ENCODE results near the gene GALNT2.
A peak's percentile ranks its signal among the peaks of the same experiment; 100 is the strongest.

Gene GALNT2

DNA sequence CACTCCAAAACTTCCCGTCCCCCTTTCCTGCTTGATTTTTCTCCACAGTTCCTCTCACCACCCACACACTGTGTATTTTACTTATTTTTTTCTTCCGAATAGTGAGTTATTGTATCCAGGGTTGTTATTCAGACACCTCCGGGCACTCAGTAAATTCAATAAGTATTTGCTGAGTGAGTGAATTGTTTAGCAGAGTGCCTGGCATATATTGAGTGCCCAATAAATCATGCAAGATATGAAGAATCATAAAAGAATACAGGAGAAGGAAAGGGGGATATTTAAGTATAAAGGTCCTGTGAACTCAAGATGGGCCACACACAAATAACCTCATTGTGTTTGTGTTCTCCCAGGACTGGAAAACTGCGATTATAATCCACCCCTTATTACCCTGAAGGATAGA is 139.9 kb downstream of the GALNT2 start:
- in situ Hi-C loops (cut with HindIII; ENCODE audit: low pct_ligation_motif_present, low pct_unique_long_range_greater_than_20kb, low sequenced_read_pairs): no loop called here
- no peak for DNase-seq

DNA sequence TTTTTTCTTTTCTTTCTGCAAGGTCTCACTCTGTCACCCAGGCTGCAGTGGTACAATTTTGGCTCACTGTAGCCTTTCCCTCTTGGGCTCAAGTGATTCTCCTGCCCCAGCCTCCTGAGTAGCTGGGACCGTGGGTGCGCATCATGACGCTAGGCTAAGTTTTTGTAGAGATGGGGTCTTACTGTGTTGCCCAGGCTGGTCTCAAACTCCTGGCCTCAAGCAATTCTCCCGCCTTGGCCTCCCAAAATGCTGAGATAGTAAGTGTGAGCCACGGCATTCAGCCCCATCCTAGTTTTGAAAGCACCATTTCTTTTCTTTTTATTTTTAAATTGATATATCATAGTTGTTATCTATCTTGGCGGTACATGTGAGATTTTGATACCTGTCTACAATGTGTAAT is 140.6 kb downstream of the GALNT2 start:
- in situ Hi-C loops (cut with HindIII; ENCODE audit: low pct_ligation_motif_present, low pct_unique_long_range_greater_than_20kb, low sequenced_read_pairs): no loop called here

DNA sequence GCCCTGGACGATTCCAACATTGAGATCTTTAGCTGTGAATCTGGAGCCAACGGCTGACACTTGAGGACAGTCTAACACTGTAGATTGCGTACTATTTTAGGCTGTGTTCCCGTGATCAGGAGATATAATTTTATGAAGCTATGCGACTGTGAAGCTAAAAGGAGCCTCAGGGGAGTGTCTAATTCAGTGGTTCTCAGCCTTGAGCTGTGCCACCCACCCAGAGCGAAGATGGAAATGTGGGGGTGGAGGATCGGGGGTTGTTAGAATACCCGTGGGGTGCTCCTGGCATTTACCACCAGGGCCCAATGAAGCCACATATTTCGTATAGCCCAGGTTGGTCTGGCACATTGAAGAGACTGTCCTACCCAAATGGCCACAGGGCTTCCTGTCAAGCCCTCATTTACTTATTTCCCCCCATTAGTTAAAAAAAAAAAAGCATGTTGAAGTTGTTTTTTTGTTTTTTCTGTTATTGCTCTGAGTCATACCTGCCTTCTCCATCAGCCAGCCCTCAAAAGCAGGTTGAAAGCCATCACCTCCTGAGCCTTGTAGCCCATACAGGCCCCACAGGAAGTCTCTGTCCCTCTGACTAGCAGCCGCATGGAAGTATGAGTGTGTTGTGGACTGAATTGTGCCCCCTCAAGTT is 141.7 kb downstream of the GALNT2 start:
- in situ Hi-C loops (cut with HindIII; ENCODE audit: low pct_ligation_motif_present, low pct_unique_long_range_greater_than_20kb, low sequenced_read_pairs): no loop called here
- no peak for DNase-seq

More for the DNA sequence above, 140.6 kb downstream of the GALNT2 start:
- DNase-seq: no peak

DNA sequence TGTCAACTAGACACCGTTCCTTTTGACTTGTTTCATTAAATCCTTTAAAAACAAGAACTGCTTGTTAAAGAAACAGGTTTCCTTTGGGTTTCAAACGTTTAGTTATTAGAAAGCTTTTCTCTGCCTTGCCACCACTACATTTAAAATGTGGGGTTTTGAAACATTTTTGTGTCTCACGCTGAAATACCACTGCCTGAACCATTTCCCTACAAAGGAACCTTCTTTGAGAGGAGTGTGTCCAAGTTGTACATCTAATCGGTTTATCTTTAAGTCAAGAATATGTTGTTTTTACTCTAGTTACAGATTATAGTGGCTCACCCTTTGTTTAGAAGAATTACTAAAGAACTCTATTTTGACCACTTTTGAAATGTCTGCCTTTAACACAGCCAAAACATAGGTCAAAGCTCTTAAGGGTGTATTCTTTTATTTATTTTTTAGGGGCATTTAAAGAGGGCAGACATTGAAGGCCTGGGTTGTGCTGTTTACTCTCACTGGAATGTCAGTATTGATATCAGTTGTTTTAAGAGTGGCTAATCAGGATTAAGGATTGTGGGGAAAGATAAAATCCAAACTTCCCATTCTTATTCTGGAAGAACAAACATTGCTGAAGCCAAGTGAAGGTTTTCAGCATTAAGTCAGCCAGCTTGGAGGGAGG is 143.4 kb downstream of the GALNT2 start:
- in situ Hi-C loops (cut with HindIII; ENCODE audit: low pct_ligation_motif_present, low pct_unique_long_range_greater_than_20kb, low sequenced_read_pairs): no loop called here
- no peak for DNase-seq

DNA sequence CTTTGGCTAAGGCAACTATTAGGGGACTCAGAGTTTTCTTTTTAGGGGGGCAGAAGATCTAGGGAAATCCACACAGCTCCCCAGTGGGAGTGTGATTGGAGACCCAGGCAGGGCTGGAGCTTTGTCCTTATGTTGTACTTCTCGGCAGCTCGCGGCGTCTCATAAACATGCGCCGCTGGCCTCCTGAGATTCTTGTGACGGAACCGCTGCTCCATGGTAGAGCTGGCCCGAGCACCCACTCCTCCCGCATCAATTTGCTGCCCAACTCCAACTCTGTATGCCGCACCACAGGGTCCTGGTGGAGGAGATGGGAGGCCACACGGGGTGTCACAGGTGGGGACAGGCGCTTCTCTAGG is 143.9 kb downstream of the GALNT2 start:
- no peak for DNase-seq
- in situ Hi-C loops (cut with HindIII; ENCODE audit: low pct_ligation_motif_present, low pct_unique_long_range_greater_than_20kb, low sequenced_read_pairs): no loop called here

DNA sequence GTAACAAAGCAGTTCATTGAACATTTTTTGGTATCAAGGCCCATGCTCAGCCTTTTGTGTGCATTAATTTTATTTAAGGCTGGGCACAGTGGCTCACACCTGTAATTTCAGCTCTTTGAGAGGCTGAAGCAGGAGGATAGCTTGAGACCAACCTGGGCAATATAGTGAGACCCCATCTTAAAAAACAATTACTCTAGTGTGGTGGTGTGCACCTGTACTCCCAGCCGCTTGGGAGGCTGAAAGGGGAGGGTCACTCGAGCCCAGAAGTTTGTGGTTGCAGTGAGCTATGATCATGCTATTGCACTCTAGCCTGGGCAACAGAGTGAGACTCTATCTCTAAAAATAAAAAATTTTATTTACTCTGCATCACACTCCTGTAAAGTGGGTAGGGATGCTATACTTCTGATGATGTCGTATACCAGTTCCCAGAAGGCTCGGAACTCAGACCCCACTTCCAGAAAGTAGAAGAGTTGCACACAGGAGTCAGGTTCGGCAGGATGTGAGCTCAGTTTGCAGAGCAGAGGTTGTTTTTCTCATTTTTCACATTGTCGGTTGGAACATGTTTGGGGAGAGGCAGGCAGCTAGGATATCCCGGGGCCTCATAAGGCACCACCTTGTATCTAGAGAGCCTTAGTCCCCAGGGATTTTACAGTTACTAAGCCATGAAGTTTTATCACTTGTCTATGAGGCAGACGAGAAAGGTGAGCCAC is 144.6 kb downstream of the GALNT2 start:
- in situ Hi-C loops (cut with HindIII; ENCODE audit: low pct_ligation_motif_present, low pct_unique_long_range_greater_than_20kb, low sequenced_read_pairs): no loop called here

DNA sequence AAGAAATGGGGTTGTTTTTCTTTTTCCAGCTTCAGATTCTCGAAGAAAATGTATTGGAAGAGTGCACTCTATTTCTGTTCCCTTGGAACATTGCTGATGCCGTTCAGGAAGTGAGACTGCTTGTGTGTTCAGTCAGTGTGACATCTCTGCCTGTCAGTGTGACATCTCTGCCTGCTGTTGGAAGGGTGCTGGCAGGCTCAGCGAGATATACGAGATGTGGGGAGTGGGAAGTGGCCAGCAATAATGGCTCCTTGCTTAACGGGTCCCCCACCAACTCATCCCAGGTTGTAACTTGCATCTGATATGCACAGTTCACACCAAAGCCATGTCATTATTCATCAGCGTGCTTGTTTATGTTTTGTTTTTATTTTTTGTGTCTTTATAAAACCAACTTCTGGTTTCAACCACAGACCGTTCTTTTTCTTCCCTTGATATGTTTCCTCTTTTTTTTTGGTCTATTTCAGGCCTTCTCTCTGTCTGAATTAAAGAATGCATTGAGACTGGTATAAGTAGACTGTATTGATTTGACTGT is 145.4 kb downstream of the GALNT2 start:
- in situ Hi-C loops (cut with HindIII; ENCODE audit: low pct_ligation_motif_present, low pct_unique_long_range_greater_than_20kb, low sequenced_read_pairs): no loop called here
- DNase-seq: no peak

More for the DNA sequence above, 144.6 kb downstream of the GALNT2 start:
- no peak for DNase-seq

DNA sequence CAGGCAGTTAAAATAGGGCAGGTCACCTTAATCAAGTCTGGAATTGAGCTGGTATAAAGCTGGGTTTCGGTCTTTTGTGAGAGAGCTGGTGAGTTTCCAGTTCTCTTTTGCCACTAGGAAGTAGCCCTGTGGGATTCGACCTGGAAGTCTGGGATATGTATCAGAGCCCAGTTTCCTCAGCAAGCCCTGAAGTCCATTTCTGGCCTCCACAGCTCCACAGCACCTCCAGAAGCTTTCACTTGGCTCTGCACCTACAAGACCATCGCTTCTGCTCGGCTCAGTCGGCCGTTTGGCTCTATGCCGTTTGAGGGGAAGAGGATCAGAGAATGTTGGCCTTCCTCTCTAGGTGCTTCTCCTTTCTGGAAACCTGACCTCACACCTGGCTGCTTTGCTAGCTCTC is 148.0 kb downstream of the GALNT2 start:
- in situ Hi-C loops (cut with HindIII; ENCODE audit: low pct_ligation_motif_present, low pct_unique_long_range_greater_than_20kb, low sequenced_read_pairs): no loop called here
- DNase-seq: peak; percentile 5

DNA sequence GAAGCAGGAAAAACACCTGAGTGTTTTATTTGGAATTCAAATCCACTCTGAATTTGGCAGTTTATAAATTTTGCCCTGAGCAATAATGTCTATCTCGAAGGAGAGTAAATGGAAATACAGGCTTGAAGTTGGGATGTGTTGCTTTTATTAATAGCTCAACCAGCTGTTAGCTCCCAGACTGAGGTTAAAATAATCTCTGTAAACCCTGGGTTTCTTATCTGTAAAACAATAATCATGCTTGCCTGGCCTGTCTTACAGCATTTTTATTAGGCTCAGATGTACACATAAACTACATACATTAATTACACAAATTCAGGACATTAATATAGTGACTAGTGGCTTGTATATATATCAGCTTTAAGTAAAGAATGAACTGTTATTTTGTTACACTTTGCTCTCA is 148.5 kb downstream of the GALNT2 start:
- DNase-seq: no peak
- in situ Hi-C loops (cut with HindIII; ENCODE audit: low pct_ligation_motif_present, low pct_unique_long_range_greater_than_20kb, low sequenced_read_pairs): no loop called here

DNA sequence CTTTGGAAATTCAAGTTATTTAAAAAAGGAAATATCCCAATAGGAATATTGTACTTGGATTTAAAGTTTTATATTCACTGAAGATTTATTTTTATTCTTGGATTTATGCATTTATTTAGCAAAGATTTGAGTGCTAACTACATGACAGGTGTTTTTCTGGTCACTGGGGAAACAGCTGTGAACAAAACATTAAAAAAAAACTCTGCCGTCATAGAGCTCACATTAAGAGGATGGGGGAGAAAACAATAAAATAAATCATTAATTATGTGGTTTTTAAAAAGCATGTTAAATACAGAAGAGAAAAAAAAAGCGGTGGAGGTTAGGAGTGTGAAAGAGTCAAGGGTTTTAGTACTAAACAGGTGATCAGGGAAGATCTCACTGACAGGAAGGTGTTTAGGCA is 149.9 kb downstream of the GALNT2 start:
- in situ Hi-C loops (cut with HindIII; ENCODE audit: low pct_ligation_motif_present, low pct_unique_long_range_greater_than_20kb, low sequenced_read_pairs): no loop called here

DNA sequence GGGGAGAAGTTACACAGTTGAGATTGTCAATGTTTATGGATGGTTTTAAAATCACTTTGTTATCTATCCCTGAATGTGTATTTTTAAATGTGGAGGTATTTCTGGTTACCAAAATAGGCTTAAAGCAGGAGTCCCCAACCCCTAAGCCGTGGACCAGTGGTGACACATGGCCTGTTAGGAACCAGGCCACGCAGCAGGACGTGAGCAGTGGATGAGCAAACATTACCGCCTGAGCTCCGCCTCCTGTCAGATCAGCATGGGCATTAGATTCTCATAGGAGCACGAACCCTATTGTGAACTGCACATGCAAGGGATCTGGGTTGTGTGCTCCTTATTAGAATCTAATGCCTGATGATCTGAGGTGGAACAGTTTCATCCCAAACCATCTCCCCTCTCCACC is 151.6 kb downstream of the GALNT2 start:
- DNase-seq: no peak
- in situ Hi-C loops (cut with HindIII; ENCODE audit: low pct_ligation_motif_present, low pct_unique_long_range_greater_than_20kb, low sequenced_read_pairs): no loop called here

More for the DNA sequence above, 149.9 kb downstream of the GALNT2 start:
- no peak for DNase-seq

DNA sequence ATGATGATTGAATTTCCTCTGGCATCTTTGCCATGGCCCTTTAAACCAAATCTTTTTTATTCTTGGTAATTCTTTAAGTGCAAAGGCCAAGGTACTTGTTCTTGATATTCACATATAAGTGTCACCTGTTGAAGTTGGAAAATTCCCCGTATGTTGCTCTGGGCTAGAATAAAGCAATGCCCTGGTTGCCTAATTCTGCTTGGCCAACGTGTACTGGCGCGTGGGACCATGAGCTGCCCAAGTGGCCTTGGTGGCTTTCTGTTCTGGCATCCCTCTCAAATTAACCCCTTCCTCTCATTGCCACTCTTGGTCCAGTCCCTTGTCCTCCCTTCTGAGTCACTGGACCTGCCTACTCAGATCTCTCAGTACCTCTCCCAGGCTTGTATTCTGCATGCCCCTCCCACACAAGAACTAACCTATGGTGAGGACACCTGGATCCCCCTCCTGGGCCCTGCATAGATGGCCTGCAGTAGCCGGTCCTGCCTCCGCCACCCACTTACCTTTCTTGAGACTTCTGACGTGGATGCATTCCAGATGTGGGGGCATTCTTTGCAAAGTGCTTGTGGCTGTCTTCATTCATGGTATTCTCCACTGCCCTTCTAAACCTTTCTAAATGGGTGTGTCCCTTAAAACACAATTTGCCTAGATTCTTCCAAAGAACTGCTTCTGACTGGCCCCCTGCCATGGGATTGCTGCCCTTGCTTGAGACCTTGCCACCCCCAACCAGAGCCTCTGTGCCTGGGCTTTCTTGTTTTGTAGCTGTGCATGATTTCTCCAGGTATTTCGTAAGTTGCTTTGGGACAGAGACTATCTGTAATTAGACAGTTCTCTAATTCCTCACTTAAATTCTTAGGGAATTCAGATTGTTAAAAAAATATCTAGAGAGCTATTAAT is 152.4 kb downstream of the GALNT2 start:
- no peak for DNase-seq
- in situ Hi-C loops (cut with HindIII; ENCODE audit: low pct_ligation_motif_present, low pct_unique_long_range_greater_than_20kb, low sequenced_read_pairs): no loop called here

DNA sequence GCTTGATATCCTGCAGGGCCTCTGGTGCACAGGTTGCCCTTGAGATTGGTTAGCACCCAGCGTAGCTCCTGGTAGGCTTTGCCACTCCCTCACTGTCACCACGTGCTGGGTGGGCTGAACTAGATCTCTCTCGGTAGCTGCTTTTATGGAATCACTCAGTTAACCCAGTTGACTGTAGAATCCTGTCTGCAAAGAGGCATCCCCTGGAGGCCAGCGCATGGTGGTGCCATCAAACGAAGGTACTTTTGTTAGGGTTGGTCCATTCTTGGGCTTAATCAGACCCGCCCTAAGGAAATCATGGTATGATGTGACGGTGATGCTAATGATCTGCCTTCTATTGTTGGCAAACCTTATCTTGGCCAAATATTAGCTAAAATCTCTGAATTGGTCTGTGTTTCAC is 153.4 kb downstream of the GALNT2 start:
- in situ Hi-C loops (cut with HindIII; ENCODE audit: low pct_ligation_motif_present, low pct_unique_long_range_greater_than_20kb, low sequenced_read_pairs): no loop called here
- no peak for DNase-seq

DNA sequence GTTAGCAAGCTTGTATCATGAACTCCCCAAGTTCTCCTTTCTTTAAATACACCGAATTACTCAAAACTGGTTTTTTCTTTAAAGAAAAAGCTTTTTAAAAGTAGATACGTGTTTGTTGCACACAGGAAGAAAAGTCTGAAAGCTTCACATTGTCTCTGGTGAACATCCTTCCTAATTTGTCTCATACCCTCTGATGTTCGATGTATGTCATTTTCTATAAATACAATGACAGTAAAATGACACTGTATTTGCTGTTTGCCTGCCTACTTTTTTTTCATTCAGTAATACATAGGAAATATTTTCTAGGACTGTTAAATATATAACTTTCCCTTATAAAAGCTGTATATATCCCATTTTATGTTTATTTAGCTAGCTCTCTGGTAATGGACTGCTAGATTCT is 153.9 kb downstream of the GALNT2 start:
- in situ Hi-C loops (cut with HindIII; ENCODE audit: low pct_ligation_motif_present, low pct_unique_long_range_greater_than_20kb, low sequenced_read_pairs): no loop called here
- no peak for DNase-seq

DNA sequence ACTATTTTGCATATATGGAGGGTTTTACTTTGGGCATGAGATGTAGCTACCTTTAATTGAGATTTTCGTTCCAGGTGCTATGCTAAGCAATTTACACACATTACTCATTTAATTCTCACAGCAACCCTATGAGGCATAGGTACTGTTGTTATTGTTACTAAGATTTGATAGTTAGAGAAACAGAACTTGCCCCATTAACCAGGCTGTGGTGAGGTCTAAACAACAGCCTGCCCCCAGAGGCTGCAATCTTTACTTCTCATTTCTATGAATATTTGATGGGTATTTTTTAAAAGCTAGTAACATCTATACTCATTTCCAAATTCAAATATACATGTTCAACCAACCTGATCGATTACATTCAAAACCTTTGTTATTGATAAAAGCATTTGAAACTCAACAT is 155.6 kb downstream of the GALNT2 start:
- DNase-seq: no peak

DNA sequence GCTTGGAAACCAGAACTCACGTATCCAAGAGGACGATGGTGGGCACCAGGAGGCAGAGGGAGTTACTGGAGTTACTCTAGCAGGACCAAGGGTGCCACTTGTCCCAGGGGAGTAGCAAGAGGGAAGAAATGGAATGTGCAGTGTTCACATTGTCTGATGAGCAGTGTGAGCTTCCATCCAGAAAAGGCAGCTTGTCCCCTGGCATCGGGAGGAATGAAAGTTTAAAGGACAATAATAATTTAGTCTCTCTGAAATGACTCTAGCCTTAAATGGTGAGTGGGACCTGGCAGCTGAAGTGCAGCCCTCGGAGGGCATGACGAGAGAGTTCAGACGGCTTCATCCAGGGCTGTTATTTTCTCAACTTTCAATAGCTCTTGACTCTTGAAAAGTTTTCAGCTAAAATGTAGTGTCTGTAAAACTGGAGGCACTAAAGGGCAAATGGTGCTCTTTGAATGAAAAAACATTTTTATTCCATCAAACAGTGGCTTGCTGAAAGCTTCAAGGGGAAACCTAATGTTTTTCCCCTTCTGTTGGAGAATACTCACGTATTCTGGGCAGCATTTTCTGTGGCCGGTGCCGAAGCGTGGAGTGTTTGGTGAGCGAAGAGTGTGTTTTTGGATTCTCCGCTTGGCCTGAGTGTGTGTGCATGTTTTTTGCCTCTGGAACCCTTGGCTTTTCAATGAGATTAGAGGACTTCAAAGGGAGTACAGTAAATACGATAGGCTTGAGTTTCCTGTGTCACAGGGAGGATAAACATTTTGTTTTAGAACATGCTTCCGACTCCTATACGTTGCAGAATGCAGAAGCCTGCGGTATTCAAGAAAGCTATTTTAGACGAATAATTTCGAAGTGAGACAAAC is 157.3 kb downstream of the GALNT2 start:
- DNase-seq: no peak
- in situ Hi-C loops (cut with HindIII; ENCODE audit: low pct_ligation_motif_present, low pct_unique_long_range_greater_than_20kb, low sequenced_read_pairs): no loop called here

More for the DNA sequence above, 155.6 kb downstream of the GALNT2 start:
- in situ Hi-C loops (cut with HindIII; ENCODE audit: low pct_ligation_motif_present, low pct_unique_long_range_greater_than_20kb, low sequenced_read_pairs): no loop called here

DNA sequence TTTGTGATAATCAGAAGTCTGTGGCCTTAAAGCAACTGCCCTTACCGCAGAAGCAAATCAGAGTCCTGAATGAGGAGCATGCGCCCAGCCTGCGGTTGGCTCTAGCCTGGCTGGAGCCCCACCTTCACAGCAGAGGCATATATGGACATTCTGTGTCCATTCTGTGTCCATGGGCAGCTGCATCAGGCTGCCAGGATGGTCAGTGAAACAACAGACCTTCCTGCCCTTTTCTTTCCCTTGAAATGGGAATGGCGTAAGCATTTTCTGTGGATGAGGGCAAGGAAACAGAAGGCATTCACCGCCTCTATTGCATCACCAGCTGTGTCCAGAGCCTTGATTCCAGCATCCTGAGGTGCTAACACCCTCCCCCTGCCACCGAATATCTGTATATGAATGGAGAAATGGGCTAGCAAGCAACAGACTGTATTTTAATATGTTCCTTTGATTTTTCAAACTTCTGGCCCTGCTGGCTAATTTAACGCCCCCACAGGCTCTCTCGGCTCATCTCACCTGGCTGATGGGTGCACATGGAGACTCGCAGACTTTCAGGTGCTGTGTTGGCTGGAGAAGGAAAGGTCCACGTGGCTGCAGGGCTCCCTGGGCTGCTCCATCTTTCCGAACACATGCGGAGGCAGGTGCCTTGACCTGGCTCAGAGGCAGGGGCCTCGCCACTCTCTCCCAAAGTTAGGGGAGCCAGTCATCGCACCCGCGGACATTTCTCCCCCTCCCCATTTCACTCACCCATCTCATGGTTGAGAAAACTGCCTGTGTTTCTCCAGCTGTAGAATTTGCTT is 159.2 kb downstream of the GALNT2 start:
- in situ Hi-C loops (cut with HindIII; ENCODE audit: low pct_ligation_motif_present, low pct_unique_long_range_greater_than_20kb, low sequenced_read_pairs): no loop called here
- no peak for DNase-seq
